HCT116 (cell line): Measurements from ENCODE around the gene PCDHA10. TPM values are rescaled to one million over a fixed set of nuclear protein-coding genes. Genes with fewer than 3 reads are reported as not detected.
A peak's percentile ranks its signal among the peaks of the same experiment; 100 is the strongest.

Experiments used
- ATAC-seq: fragments of 200-7000 bp; cut with Tn5 transposase; 2 replicates; pipeline ENCODE4 v1.9.1; 2020; ENCODE audit warnings: mild to moderate bottlenecking, moderate library complexity
- BruUV-seq: library from RNA; stranded (reverse); fragments of 400-500 nt; replicated peaks from 2 replicates; lab custom pipeline; 2021; lab: Mats Ljungman, UMichigan
- CTCF ChIA-PET: fragments of 300-600 bp; sonication (Branson Sonifier 250); formaldehyde crosslinking; loops from one replicate; lab custom pipeline; 2021; ENCODE audit warnings: antibody characterized with exemption; lab: Charles Lee
- POLR2A ChIA-PET: fragments of 300-600, 350-600 bp; sonication (Branson Sonifier 250); formaldehyde crosslinking; loops from one replicate; lab custom pipeline; 2021; ENCODE audit warnings: antibody characterized with exemption; lab: Charles Lee
- RAD21 ChIA-PET, 2 experiments: fragments of 300-600 bp; sonication (Branson Sonifier 250); formaldehyde crosslinking; loops; one replicate each; lab custom pipeline; 2023; ENCODE audit warnings: low total read pairs in 2 of 2; ENCODE audit not compliant: uncharacterized antibody in 2 of 2, unreplicated experiment in 2 of 2, low non-redundant PET in 1 of 2; lab: Charles Lee
- DNase-seq: peaks from one replicate; pipeline ENCODE4 v3.0.0-alpha.2; 2010; ENCODE audit warnings: low read depth, low spot score
- H2AFZ ChIP-seq: fragments of 200-600 bp; shearing (Covaris generic), sonication (generic); 2 replicates; pipeline ENCODE4 v1.6.1; 2017; ENCODE audit warnings: low read depth, mixed run types, mixed read lengths, antibody characterized with exemption, low read length; ENCODE audit not compliant: poor library complexity, severe bottlenecking
- H3K27ac ChIP-seq: 2 replicates; pipeline ENCODE4 v1.5.1; 2012; ENCODE audit warnings: low read depth, low read length
- H3K27me3 ChIP-seq: fragments of 200-600 bp; sonication (generic); 2 replicates; pipeline ENCODE4 v1.6.1; 2016; ENCODE audit warnings: mixed run types, low read length, mixed read lengths; ENCODE audit not compliant: insufficient read depth
- H3K36me3 ChIP-seq, 2 experiments: fragments of 200-500 bp in 1 of 2; fragments of 200-600 bp in 1 of 2; sonication (Bioruptor generic) in 1 of 2; sonication (generic) in 1 of 2; 2 replicates each; pipeline versions ENCODE4 v1.5.1 to v1.6.1; 2014 to 2016; ENCODE audit warnings: low read length in 2 of 2, inconsistent platforms in 1 of 2, mixed read lengths in 1 of 2, mixed run types in 1 of 2; ENCODE audit not compliant: insufficient read depth in 2 of 2, control insufficient read depth in 1 of 2
- H3K4me1 ChIP-seq, 2 experiments: fragments of 200-600 bp in 1 of 2; sonication (generic) in 1 of 2; 2 replicates each; pipeline versions ENCODE4 v1.5.1 to v1.6.1; 2012 to 2017; ENCODE audit warnings: low read length in 2 of 2, inconsistent platforms in 1 of 2, mild to moderate bottlenecking in 1 of 2, mixed read lengths in 1 of 2, mixed run types in 1 of 2, moderate library complexity in 1 of 2; ENCODE audit not compliant: insufficient read depth in 2 of 2, control insufficient read depth in 1 of 2
- H3K4me2 ChIP-seq: fragments of 200-600 bp; sonication (generic); 2 replicates; pipeline ENCODE4 v1.6.1; 2017; ENCODE audit warnings: mixed run types, low read length, mixed read lengths
- H3K4me3 ChIP-seq, 2 experiments: fragments of 200-600 bp in 1 of 2; sonication (generic) in 1 of 2; replicated peaks in 1 of 2; 2 replicates each; pipeline ENCODE4 v1.5.1; 2011 to 2016; ENCODE audit warnings: low read length in 2 of 2, control low read depth in 1 of 2, low read depth in 1 of 2, mild to moderate bottlenecking in 1 of 2, mixed read lengths in 1 of 2, mixed run types in 1 of 2
- H3K79me2 ChIP-seq: fragments of 200-600 bp; sonication (generic); 2 replicates; pipeline ENCODE4 v1.6.1; 2017; ENCODE audit warnings: mild to moderate bottlenecking, mixed run types, low read length, moderate library complexity, mixed read lengths; ENCODE audit not compliant: insufficient read depth
- H3K9ac ChIP-seq: fragments of 200-600 bp; sonication (generic); 2 replicates; pipeline ENCODE4 v1.6.1; 2016; ENCODE audit warnings: low read length, mixed read lengths
- H3K9me2 ChIP-seq: fragments of 200-600 bp; sonication (generic), shearing (Covaris generic); 2 replicates; pipeline ENCODE4 v1.6.1; 2017; ENCODE audit warnings: mixed run types, mild to moderate bottlenecking, moderate library complexity; ENCODE audit not compliant: insufficient read depth
- H3K9me3 ChIP-seq, 2 experiments: fragments of 200-500 bp in 1 of 2; fragments of 200-600 bp in 1 of 2; sonication (Bioruptor generic) in 1 of 2; sonication (generic) in 1 of 2; 2 replicates each; pipeline ENCODE4 v1.6.1; 2014 to 2017; ENCODE audit warnings: low read length in 2 of 2, mixed read lengths in 2 of 2, inconsistent platforms in 1 of 2, low read depth in 1 of 2, mild to moderate bottlenecking in 1 of 2, mixed run types in 1 of 2, moderate library complexity in 1 of 2; ENCODE audit not compliant: control insufficient read depth in 1 of 2, insufficient read depth in 1 of 2
- H4K20me1 ChIP-seq: fragments of 200-600 bp; sonication (generic), shearing (Covaris generic); 2 replicates; pipeline ENCODE4 v1.6.1; 2017; ENCODE audit warnings: mixed run types, mild to moderate bottlenecking, moderate library complexity; ENCODE audit not compliant: insufficient read depth
- CEBPB ChIP-seq: IDR thresholded peaks from 2 replicates; pipeline ENCODE4 v1.6.1; 2012; ENCODE audit warnings: low read depth
- CTCF ChIP-seq, 3 experiments: fragments of 200-600 bp in 1 of 3; sonication (generic) in 1 of 3; IDR thresholded peaks in 2 of 3; conservative IDR thresholded peaks in 1 of 3; 2 replicates each; pipeline ENCODE4 v1.5.1; 2012 to 2017; ENCODE audit warnings: low read depth in 2 of 3, low read length in 2 of 3, antibody characterized with exemption in 1 of 3, borderline replicate concordance in 1 of 3, control low read depth in 1 of 3, mild to moderate bottlenecking in 1 of 3, mixed read lengths in 1 of 3, mixed run types in 1 of 3, moderate library complexity in 1 of 3; ENCODE audit not compliant: insufficient read depth in 1 of 3
- POLR2AphosphoS5 ChIP-seq: IDR thresholded peaks from 2 replicates; pipeline ENCODE4 v1.6.1; 2011; ENCODE audit warnings: mild to moderate bottlenecking, low read depth, low read length, moderate library complexity
- RAD21 ChIP-seq: IDR thresholded peaks from 2 replicates; pipeline ENCODE4 v1.6.1; 2012; ENCODE audit warnings: low read depth, mild to moderate bottlenecking
- intact Hi-C: fragments of 100-400 bp; cut with micrococcal nuclease; formaldehyde crosslinking; loops from 2 replicates; pipeline ENCODE4 v1.10.0; 2022
- total RNA-seq: library from RNA; stranded (reverse); gene quantifications from one replicate; pipeline ENCODE4 v1.2.1, GENCODE V29; 2021; ENCODE audit not compliant: unreplicated experiment

PCDHA10 gene
- total RNA-seq, 1 experiment from 2014 or later, result 0.05 TPM

GRCh38 chr5:140868721-140869554, 13.2 kb downstream of the PCDHA10 start, which contains the start of gene PCDHA11:
Gene PCDHA11 (plus strand): TSS chr5:140868957. CDS start chr5:140869104, 147 bp downstream.
- Histone ChIP-seq H3K4me1 (no peaks in the 10 kb centered on the region), H2AFZ (no peak within 1 kb of the TSS), H3K27ac (no peak within 1 kb of the TSS), H4K20me1 (no peaks in the 10 kb centered on the region), H3K79me2 (no peaks in the 10 kb centered on the region), H3K4me3 (no peak within 1 kb of the TSS), H3K9ac (no peak within 1 kb of the TSS), H3K9me2 (no peaks in the 10 kb centered on the region), H3K27me3 (no peaks in the 10 kb centered on the region), H3K36me3 (no peaks in the 10 kb centered on the region), H3K4me2 (no peak within 1 kb of the TSS), H3K9me3 (no peaks in the 10 kb centered on the region)
- CTCF ChIA-PET, result interaction anchor here (1.0 to 3.0 kb wide), 2 partner anchors 9 to 171 kb away, joined by 3 to 21 read pairs; no protein-coding TSS in a partner anchor
- ATAC-seq, result peak; percentile 76
- intact Hi-C loops, result loop anchor here (1.0 kb wide), 1 partner anchor 172 kb away; no protein-coding TSS in a partner anchor
- TF ChIP-seq CTCF (IDR thresholded peaks at IDR 0.05 in 2 of 3, conservative IDR thresholded peaks at IDR 0.05 in 1 of 3; ENCODE audit: borderline replicate concordance in 1 of 3, insufficient read depth in 1 of 3, low read depth in 2 of 3, low read length in 2 of 3) (peak; percentile 33 to 44 (median 36); a peak in 4 of 6 replicates), CEBPB (no peak), POLR2AphosphoS5 (no peak), RAD21 (peak; percentile 64)
- no TSS peak for BruUV-seq
- peak; percentile 8 for DNase-seq
- POLR2A ChIA-PET, result interaction anchor here (1.2 kb wide), 1 partner anchor 172 kb away, joined by 4 read pairs; no protein-coding TSS in a partner anchor
- RAD21 ChIA-PET, result interaction anchor here in 1 of 2 experiments (1.4 kb wide), 1 partner anchor 171 kb away, joined by 4 read pairs; no protein-coding TSS in a partner anchor
